NCI-H1436 treated with DMSO at 0.1 percent for 48 hours (cell line): Measurements from ENCODE around the gene ATP8B1.
A peak's percentile ranks its signal among the peaks of the same experiment; 100 is the strongest.
"Not testable (repeated sequence)": the region's sequence is repeated elsewhere in the genome, so short reads cannot be mapped to it uniquely, and the experiment has no call there.

Source experiments
- DNase-seq: peaks from one replicate; lab custom pipeline; 2025; lab: John Stamatoyannopoulos, UW

The ATP8B1 gene

DNA sequence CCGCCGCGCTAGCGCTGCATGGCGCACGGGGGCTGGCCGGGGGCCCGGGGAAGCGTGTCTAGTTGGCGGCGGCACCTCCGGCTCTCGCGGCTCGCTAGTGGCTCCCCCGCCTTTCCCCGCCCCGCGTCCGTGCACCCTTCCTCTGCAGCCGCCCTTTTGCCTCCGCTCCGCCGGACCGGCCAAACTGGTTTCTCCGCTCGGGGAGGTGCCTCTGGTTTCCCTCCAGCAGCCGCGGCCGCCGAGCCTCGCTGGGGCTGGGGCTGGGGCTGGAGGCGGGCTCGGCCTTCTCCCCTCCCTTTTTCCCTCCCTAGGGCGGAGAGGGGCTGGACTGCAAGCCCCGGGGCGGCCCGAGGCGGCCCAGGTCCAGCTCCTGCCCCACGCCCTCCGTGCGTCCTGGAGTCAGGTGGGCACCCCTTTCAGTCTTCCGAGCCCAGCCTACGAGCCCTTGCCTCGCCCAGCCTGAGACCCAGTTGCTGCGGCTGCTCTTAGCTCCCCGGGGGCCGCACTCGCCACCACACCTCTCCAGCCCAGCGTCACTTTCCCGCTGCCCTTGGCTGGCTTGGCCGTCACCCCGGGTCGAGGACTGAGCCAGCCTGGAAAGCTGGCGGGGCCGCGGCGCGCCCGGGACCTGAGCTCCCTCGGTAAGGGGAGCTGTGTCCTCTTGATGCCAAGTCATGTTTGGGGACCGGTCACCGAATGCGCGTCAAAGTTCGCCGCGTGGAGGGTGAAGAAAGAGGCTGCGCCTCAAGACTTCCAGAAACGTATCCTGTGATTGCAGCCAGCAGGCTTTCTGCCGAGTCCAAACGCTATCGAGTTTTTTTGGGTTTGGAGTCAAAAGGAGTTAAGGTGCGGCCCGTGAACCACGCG is at the start of gene ATP8B1:
Gene ATP8B1, minus strand, starts transcription at position 213 of the 867 bp plus-strand sequence. CDS start 71,508 bp downstream, outside the sequence.
- no peak for DNase-seq

DNA sequence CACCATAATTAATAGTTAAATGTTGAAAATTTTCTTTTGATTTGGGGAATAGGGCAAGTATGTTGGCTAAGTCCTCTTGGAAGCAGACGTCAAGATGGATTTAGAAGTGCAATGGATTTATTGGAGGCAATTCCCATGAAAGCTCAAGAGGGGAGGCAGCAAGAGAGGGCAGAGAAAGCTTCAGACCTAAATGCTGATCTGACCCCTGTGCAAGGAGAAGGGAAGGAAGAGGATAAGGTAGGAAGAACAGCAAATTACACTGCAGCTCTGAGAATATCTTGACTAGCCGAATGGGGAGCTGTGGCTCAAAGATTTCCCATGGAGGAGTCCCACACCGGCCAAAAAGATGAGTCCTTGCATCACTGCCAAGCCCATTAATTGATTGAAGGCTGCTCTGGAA is 46.9 kb upstream of the ATP8B1 start:
- DNase-seq, result no peak

DNA sequence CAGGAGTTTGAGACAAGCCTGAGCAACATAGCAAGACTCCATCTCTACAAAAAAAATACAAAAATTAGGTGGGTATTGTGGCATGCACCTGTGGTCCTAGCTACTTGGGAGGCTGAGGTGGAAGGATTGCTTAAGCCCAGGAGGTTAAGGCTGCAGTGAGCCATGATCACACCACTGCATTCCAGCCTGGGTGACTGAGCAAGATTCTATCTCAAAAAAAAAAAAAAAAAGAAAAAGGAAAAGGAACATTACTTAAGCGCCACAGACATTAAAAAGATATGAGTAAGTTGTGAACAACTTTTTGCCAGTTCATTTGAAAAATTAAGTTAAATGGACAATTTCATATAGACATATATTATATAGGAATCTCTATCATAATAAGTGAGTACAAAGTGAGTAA is 45.3 kb upstream of the ATP8B1 start:
- not testable (repeated sequence) for DNase-seq

DNA sequence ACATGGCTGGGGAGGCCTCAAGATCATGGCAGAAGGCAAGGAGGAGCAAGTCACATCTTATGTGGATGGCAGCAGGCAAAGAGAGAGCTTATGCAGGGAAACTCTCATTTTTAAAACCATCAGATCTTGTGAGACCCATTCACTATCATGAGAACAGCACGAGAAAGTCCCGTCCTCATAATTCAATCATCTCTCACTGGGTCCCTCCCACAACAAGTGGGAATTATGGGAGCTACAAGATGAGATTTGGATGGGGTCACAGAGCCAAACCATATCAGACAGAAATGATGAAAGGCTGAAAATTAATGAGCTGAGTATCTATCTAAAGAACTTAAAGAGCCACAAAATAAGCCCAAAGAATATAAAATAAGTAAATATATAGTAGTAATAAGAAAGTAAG is 44.3 kb upstream of the ATP8B1 start:
- DNase-seq, result not testable (repeated sequence)

DNA sequence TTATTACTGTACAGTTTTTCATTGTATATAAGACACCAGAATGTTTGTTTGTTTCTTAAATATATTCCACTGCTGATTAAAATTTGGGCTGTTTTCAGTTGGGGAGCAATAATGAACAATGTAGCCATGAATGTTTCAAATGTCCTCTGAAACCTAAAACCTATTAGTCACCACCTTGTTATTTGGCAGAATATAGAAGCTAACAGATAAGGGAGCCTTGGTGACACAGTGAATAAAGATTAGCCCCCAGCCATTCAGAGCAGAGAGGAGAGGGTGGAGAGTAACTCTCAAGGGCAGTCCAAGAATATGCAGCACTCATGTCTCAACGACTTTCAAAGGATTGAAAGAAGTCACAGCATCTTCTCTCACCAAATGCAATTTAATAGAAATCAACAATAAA is 43.1 kb upstream of the ATP8B1 start:
- DNase-seq, result no peak

DNA sequence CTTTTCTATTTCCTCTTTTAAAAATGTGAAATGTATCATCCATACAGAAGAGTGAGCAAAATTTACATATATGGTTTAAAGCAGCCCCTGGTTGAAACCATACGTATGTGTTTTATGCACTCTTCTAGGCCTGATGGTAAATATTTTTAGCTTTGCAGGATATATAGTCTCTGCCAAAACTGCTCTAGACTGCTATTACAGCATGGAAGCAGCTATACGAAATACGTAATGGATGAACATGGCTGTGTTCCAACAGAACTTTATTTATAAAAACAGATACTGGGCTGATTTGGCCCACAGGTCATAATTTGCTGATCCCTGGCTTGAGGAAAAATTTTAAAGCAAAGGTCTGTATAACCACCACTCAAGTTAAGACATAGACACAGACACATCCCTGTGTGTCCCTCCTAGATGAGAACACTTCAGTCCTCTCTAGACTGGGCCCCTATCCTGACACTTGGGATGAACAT is 42.5 kb upstream of the ATP8B1 start:
- DNase-seq, result no peak

DNA sequence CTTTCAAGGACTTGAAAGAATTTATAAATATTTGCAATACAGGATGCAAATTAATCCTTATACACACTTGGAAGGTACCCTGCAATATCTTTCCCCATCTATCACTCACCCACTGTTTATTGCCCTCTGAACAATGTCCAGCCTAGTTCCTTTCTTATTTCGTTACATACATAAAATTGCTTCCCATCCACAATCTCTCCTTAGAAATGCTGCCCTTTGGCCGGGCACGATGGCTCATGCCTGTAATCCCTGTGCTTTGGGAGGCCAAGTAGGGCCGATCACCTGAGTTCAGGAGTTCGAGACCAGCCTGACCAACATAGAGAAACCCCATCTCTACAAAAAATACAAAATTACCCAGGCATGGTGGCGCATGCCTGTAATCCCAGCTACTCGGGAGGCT is 41.2 kb upstream of the ATP8B1 start:
- DNase-seq, result no peak

DNA sequence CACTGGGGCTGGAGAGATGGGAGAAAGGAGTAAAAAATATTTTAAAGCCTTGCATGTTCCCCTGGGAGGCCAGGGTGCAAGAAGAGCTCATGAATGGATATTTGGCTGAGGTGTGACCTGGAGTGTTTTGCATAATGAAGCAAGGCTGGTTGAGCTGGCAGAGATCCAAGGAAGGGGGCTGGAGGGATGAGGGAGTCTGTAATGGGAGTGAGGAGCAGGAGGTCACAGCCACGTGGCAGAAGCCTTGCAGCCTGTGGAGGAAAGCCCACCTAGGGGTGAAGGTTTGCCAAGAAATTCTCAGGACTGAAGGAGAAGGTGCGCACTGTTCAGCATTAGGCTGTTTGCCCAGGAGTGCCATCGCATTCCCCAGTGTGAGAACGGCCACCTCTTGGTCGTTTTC is 40.3 kb upstream of the ATP8B1 start:
- DNase-seq, result peak; percentile 20

DNA sequence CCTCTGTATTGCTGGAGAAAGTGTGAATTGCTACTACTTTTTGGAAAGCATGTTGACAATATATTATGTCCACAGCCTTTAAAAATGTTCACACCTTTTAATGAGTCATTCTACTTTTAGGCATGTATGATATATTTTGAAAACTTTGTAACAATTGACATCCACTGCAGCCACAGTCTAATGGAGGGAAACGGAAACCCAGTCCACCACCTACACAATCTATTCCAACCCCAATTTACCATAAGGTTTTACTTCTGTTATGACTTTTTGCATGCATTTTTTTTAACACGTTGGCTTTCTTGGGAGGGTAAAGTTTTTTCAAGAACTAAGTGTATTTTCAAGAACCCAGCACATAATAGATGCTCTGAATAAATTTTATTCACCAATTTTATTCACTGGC is 38.5 kb upstream of the ATP8B1 start:
- no peak for DNase-seq

DNA sequence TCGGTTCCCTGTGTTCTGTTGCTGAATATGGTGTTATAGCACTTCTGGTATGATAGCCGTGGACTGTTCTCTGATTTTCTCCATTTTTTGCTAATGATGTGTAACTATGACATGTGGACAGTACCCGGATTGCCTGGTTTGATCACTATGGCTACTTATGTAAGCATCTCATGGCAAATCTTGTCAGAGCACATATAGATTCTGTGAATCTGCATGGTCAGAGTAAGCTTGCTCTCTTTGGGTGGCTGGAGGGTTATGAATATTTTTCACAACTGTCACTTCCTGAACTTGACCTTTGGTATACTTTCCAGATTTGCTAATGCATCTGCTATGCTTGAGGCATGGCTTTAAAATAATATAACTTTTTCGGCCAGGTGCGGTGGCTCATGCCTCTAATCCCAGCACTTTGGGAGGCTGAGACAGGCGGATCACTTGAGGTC is 36.8 kb upstream of the ATP8B1 start:
- DNase-seq, result no peak

DNA sequence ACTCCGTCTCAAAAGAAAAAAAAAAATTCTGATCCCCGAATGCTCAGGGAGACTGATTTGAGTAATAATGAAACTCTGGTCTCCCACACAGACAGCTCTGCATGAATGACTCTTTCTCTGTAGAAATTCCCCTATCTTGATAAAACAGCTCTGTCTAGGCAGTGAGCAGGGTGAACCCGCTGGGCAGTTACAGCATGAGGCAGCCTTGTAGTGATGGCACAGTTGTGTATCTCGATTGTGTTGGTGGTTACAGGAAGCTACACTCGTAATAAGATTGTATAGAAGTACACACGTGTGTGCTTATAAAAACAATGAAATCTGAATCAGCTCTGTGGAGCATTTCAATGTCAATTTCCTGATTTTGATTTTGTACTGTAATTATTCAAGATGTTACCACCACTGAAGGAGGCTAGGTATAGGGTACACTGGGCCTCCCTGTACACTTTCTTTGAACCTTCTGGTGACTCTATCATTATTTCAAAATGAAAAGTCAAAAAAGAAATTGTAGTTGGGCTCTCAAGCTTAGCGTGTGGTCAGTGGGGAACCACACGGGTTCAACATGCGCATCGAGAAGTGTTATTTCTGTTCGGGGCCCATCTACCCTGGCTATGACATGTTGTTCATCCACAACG is 34.9 kb upstream of the ATP8B1 start:
- DNase-seq, result no peak

DNA sequence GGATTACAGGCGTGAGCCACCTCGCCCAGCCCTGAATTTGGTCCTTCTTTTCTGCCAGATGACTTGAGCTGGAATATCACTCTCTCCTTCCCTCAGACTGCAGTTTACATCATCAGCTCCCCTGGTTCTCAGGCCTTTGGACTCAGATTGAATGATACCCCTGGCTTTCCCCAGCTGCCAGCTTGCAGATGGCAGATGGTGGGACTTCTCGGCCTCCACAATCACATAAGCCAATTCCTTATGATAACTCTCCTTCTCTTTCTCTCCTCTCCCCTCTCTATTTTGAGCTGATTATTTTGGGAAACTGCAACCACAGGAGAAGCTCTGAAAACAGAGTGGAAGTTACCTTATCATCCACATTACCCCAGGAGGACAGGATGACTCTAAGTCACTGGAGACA is 33.4 kb upstream of the ATP8B1 start:
- no peak for DNase-seq

DNA sequence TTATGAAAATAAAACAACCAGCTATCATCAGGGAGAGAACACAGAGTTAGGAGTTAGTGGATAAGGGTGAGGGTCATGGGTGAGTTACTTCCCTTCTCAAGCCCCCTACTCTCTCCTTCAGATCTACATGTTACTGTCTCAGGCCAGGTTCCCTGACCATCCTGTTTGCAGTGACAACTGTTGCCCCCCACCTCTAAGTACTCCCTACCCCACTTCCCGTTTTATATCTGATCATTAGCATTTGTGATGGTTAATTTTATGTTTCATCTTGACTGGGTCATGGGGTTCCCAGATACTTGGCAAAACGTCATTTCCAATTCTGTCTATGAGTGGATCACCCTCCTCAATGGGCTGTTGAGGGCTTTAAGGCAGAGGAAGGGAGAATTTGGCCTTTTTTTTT is 32.8 kb upstream of the ATP8B1 start:
- no peak for DNase-seq

DNA sequence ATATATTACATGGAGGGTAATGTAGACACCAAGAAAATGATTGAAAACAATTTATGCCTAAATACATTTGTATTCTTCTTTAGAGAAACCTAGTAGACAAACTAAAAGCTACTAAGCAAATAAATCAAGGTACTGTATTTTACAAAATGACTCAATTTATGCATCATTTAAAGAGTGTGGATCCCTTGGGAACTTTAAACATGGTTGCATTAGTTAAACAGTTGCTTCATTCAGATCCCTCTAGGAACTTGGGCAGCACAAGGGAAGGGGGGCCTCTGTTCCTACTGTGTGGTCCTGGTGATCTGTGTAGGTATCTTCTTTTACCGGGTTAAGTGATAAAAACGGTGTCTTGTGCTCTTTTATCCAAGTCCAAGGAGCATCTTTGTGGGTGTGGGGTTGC is 31.5 kb upstream of the ATP8B1 start:
- no peak for DNase-seq

DNA sequence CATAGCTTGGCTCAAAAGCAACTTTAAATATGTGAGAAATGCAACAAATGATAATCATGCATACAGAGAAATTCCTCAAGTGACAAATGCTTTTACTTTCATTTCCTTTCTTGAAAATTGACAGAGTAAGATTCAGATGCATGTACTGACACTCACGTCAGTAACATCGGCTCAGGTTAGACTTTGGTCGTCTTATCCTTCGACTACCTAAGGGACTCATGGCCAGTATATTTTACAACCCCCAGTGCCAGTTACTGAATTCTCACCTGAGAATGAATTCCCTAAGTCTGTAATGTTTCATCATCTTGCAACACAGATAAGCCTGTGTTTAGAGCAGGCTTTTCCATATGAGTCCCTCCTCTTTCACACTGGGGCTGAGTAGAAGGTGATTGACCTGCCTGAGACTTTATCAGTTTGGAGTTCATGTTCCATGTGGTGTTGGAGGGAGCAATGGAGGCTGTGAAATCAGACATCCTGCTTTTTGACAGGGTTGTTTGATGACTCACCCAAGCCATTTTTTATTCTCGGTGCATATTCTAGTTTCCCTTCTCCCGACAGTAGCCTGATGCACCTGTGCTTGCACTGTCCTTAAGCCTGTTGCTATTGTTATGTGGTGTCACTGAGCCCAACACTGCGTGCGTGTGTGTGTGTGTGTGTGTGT is 30.5 kb upstream of the ATP8B1 start:
- no peak for DNase-seq

DNA sequence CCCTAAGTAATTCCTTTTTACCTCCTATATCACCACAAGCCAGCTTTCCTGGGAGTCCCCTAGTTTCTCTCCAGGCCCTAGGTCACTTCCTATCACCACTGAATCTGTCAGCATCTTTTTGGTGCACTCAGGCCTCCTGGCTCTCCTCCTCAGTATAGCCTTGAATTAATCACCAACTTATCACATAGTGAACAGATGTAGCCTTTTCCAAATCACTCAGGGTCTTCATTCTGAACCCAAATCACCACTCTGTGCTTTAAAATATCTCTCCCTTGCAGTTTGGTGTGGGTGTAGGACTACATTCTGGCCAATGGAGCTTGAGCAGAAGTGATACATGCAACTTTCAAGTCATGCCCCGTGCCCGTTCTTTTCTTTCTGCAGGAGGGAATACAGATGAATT is 29.6 kb upstream of the ATP8B1 start:
- DNase-seq, result no peak

DNA sequence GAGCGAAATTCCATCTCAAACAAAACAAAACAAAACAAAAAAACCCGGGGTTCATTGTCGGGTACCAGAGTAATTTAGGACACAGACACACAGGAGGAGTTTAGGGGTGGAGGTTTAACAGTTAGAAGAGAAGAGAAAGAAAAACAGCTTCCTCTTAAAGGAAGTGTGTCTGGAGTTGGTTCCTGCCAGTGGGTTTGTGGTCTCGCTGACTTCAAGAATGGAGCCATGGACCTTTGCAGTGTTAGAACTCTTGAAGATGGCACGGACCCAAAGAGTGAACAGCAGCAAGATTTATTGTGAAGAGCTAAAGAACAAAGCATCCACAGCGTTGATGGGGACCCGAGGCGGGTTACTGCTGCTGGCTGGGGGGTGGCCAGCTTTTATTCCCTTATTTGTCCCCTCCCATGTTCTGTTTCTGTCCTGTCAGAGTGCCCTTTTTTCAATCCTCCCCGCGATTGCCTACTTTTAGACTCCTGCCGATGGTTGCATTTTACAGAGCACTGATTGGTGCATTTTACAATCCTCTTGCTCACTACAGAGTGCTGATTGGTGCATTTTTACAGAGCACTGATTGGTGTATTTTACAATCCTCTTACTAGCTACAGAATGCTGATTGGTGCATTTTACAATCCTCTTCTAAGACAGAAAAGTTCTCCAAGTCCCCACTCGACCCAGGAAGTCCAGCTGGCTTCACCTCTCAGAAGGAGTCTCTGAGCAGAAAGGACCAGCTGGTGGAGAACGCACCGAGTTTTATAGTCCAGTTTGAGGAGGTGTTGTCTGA is 28.7 kb upstream of the ATP8B1 start:
- DNase-seq, result no peak

DNA sequence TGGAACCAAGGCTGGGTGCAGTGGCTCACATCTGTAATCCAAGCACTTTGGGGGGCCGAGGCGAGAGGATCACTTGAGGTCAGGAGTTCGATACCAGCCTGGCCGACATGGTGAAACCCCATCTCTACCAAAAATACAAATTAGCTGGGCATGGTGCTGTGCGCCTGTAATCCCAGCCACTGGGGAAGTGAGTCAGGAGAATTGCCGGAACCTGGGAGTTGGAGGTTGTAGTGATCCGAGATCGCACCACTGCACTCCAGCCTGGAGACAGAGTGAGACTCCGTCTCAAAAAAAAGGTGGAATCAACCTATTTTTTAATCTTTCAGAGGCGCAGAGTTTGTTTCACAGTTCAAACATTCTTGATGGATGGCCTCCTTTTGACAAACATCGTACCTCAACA is 24.5 kb upstream of the ATP8B1 start:
- no peak for DNase-seq

DNA sequence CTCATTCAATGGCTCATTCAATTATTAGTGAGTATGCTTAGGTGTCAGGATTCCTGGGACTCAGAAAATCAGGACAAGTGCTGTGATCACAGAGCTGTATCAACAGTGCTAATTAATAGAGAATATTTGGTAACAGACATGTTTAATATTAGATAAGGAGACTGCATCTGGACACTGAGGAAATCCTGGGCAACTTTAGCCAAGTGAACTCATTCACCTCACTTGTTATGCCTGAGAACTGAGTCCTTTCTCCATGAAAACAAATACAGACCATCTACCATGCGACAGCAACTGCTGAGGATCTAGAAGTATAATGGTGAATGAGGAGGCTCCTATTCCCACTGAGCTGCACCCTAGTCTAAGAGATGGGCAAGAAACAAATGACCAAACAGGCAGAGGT is 23.1 kb upstream of the ATP8B1 start:
- DNase-seq, result no peak

DNA sequence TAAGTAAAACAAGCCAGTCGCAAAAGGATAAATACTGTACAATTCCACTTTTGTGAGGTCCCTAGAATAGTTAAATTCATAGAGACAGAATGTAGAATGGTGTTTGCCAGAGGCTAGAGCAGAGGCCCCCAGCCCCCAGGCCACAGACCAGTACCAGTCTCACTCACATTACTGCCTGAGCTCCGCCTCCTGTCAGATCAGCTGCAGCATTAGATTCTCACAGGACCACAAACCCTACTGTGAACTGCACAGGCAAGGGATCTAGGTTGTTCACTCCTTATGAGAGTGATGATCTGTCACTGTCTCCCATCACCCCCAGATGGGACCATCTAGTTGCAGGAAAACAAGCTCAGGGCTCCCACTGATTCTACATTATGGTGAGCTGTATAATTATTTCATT is 17.5 kb upstream of the ATP8B1 start:
- not testable (repeated sequence) for DNase-seq

DNA sequence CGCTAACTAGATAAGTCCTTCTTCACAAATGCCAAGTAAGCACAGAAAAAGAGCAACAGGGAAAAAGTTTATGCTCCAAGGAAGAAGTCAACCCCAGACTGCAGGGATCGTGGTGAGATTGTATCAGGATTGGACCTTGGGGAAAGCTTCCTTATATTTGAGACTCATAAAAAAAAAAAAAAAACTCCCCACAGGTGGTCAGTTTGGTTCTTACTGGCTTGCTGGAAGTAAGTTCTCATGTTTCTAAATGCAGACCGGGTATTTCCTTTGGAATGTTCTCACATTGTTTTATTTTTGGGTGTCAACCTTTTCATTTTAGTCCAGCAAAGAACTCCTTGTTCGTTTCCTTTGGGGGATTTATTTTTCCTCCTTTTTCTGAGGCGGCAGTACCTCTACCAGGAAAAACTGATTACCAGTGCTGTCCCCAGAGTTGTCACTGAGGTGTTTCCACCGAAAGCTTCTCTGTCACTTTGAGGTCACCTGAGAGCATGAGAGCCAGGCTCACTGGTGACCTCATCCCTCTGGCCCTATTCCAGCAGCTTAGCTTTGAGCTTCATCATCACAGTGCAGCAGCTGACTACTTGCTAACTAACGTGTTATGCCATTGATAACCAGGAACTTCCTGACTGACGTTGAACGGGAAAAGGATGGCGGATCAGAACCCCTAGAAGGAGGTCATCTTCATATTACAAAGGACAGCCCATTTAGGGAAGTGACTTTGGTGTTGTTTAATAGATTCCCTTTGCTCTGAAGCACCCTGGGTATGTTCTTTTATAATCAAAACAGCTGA is 16.8 kb upstream of the ATP8B1 start:
- peak; percentile 60 for DNase-seq
